H1 (cell line): Measurements from ENCODE around the gene EPHB1. TPM values are rescaled to one million over a fixed set of nuclear protein-coding genes. Genes with fewer than 3 reads are reported as not detected.

Experiments
- CTCF ChIA-PET: fragments of 300-600 bp; sonication (Branson Sonifier 250); formaldehyde crosslinking; loops from one replicate; lab custom pipeline; 2021; ENCODE audit not compliant: partially characterized antibody; lab: Charles Lee
- POLR2A ChIA-PET: fragments of 300-600 bp; sonication (Branson Sonifier 250); formaldehyde crosslinking; loops from one replicate; lab custom pipeline; 2021; ENCODE audit warnings: inconsistent platforms; ENCODE audit not compliant: partially characterized antibody; lab: Charles Lee
- DNase-seq, 2 experiments: peaks; one replicate each; pipeline versions ENCODE4 v3.0.0 to v3.0.0-alpha.2; 2010 to 2022; ENCODE audit warnings: low spot score in 2 of 2, low read depth in 1 of 2, mixed read lengths in 1 of 2
- FAIRE-seq: peaks from 2 replicates; lab custom pipeline; 2011; peaks lifted over from hg19 to GRCh38; lab: Jason Lieb, UNC
- H2AFZ ChIP-seq: 2 replicates; pipeline ENCODE4 v1.8.1; 2012; ENCODE audit warnings: low read length, inconsistent platforms
- H2AK5ac ChIP-seq: 2 replicates; pipeline ENCODE4 v1.6.1; 2013; ENCODE audit warnings: low read depth, low read length
- H2BK120ac ChIP-seq: replicated peaks from 2 replicates; pipeline ENCODE3; 2013; ENCODE audit warnings: low read depth, low read length, inconsistent platforms
- H2BK12ac ChIP-seq: 2 replicates; pipeline ENCODE4 v1.6.1; 2013; ENCODE audit warnings: low read depth, low read length
- H2BK15ac ChIP-seq: 2 replicates; pipeline ENCODE4 v1.6.1; 2013; ENCODE audit warnings: low read length
- H2BK20ac ChIP-seq: 2 replicates; pipeline ENCODE4 v1.6.1; 2013; ENCODE audit warnings: low read length
- H2BK5ac ChIP-seq: 2 replicates; pipeline ENCODE4 v1.6.1; 2013; ENCODE audit warnings: low read depth, low read length
- H3K14ac ChIP-seq: 2 replicates; pipeline ENCODE4 v1.6.1; 2013; ENCODE audit warnings: inconsistent platforms; ENCODE audit not compliant: insufficient read length
- H3K18ac ChIP-seq: 2 replicates; pipeline ENCODE4 v1.6.1; 2013; ENCODE audit warnings: low read length; ENCODE audit errors: extremely low read depth
- H3K23ac ChIP-seq: 2 replicates; pipeline ENCODE4 v1.6.1; 2013; ENCODE audit warnings: inconsistent platforms; ENCODE audit not compliant: insufficient read length
- H3K23me2 ChIP-seq: 2 replicates; pipeline ENCODE4 v1.6.1; 2013; ENCODE audit warnings: low read depth, low read length
- H3K27ac ChIP-seq: 2 replicates; pipeline ENCODE4 v1.6.1; 2011; ENCODE audit warnings: low read depth, low read length, inconsistent platforms
- H3K27me3 ChIP-seq, 4 experiments: replicated peaks in 1 of 4; 1 replicate in 1 of 4; 2 replicates in 3 of 4; pipeline versions ENCODE4 v1.6.1 to v1.8.1; 2011 to 2013; ENCODE audit warnings: low read length in 3 of 4, mild to moderate bottlenecking in 3 of 4, inconsistent platforms in 2 of 4, mixed read lengths in 2 of 4, moderate library complexity in 1 of 4; ENCODE audit not compliant: control insufficient read depth in 3 of 4, insufficient read depth in 3 of 4; ENCODE audit errors: extremely low read depth in 1 of 4
- H3K36me3 ChIP-seq, 4 experiments: 2 replicates each; pipeline versions ENCODE4 v1.6.1 to v1.8.1; 2011 to 2013; ENCODE audit warnings: mild to moderate bottlenecking in 4 of 4, low read length in 3 of 4, moderate library complexity in 2 of 4, control low read depth in 1 of 4, inconsistent platforms in 1 of 4; ENCODE audit not compliant: insufficient read depth in 4 of 4, control insufficient read depth in 2 of 4
- H3K4ac ChIP-seq: replicated peaks from 2 replicates; pipeline ENCODE3; 2013; ENCODE audit warnings: low read length, low read depth, mixed read lengths, inconsistent platforms; ENCODE audit not compliant: insufficient read length
- H3K4me1 ChIP-seq, 4 experiments: replicated peaks in 1 of 4; 1 replicate in 1 of 4; 2 replicates in 3 of 4; pipeline versions ENCODE4 v1.6.1 to v1.8.1; 2011 to 2013; ENCODE audit warnings: low read length in 3 of 4, inconsistent platforms in 2 of 4, mixed read lengths in 1 of 4; ENCODE audit not compliant: insufficient read depth in 4 of 4, control insufficient read depth in 3 of 4
- H3K4me2 ChIP-seq, 2 experiments: 2 replicates each; pipeline versions ENCODE4 v1.6.1 to v1.8.1; 2011 to 2013; ENCODE audit warnings: low read depth in 2 of 2, low read length in 2 of 2, control low read depth in 1 of 2, inconsistent platforms in 1 of 2, mild to moderate bottlenecking in 1 of 2; ENCODE audit not compliant: insufficient read depth in 1 of 2
- H3K4me3 ChIP-seq, 4 experiments: fragments of 200-600, 300-600 bp in 1 of 4; sonication (generic), shearing (Covaris generic), sonication (Bioruptor Twin) in 1 of 4; 2 replicates each; pipeline versions ENCODE4 v1.5.1 to v1.8.1; 2011 to 2016; ENCODE audit warnings: low read length in 4 of 4, low read depth in 3 of 4, control low read depth in 2 of 4, inconsistent platforms in 2 of 4, mild to moderate bottlenecking in 2 of 4, mixed read lengths in 1 of 4, moderate library complexity in 1 of 4; ENCODE audit not compliant: insufficient read depth in 2 of 4; ENCODE audit errors: extremely low read depth in 1 of 4
- H3K56ac ChIP-seq: replicated peaks from 2 replicates; pipeline ENCODE3; 2013; ENCODE audit warnings: low read depth, mild to moderate bottlenecking, mixed read lengths, low read length, inconsistent platforms; ENCODE audit not compliant: insufficient read length
- H3K79me1 ChIP-seq: 2 replicates; pipeline ENCODE4 v1.6.1; 2013; ENCODE audit warnings: low read depth, low read length, control low read depth
- H3K79me2 ChIP-seq, 2 experiments: 2 replicates each; pipeline versions ENCODE4 v1.6.1 to v1.8.1; 2012 to 2013; ENCODE audit warnings: low read length in 2 of 2, mild to moderate bottlenecking in 2 of 2, inconsistent platforms in 1 of 2; ENCODE audit not compliant: insufficient read depth in 2 of 2, control insufficient read depth in 1 of 2
- H3K9ac ChIP-seq, 4 experiments: replicated peaks in 1 of 4; 1 replicate in 1 of 4; 2 replicates in 3 of 4; pipeline versions ENCODE4 v1.6.1 to v1.8.1; 2011 to 2013; ENCODE audit warnings: low read depth in 3 of 4, low read length in 3 of 4, control low read depth in 2 of 4, mild to moderate bottlenecking in 2 of 4, moderate library complexity in 2 of 4, inconsistent platforms in 1 of 4; ENCODE audit errors: extremely low read depth in 1 of 4
- H3K9me3 ChIP-seq, 2 experiments: 2 replicates each; pipeline versions ENCODE4 v1.6.1 to v1.8.1; 2012 to 2013; ENCODE audit warnings: mild to moderate bottlenecking in 2 of 2, moderate library complexity in 2 of 2, control low read depth in 1 of 2, inconsistent platforms in 1 of 2, low read depth in 1 of 2, low read length in 1 of 2, mixed read lengths in 1 of 2; ENCODE audit not compliant: insufficient read depth in 2 of 2
- H4K20me1 ChIP-seq, 2 experiments: replicated peaks in 1 of 2; 2 replicates each; pipeline versions ENCODE3 to v1.8.1; 2011 to 2013; ENCODE audit warnings: inconsistent platforms in 2 of 2, low read length in 2 of 2, mild to moderate bottlenecking in 1 of 2; ENCODE audit not compliant: insufficient read depth in 2 of 2, control insufficient read depth in 1 of 2
- H4K5ac ChIP-seq: 2 replicates; pipeline ENCODE4 v1.6.1; 2013; ENCODE audit warnings: low read length, low read depth, mixed read lengths, inconsistent platforms; ENCODE audit not compliant: insufficient read length
- H4K8ac ChIP-seq: 2 replicates; pipeline ENCODE4 v1.8.0; 2013; ENCODE audit warnings: mild to moderate bottlenecking, moderate library complexity, low read length, inconsistent platforms; ENCODE audit not compliant: insufficient read depth; ENCODE audit errors: extremely low read depth
- H4K91ac ChIP-seq: replicated peaks from 2 replicates; pipeline ENCODE3; 2013; ENCODE audit warnings: low read length, mixed read lengths, inconsistent platforms; ENCODE audit not compliant: insufficient read length
- CHD1 ChIP-seq: IDR thresholded peaks from 2 replicates; pipeline ENCODE4 v1.6.1; 2012; ENCODE audit warnings: low read depth, low read length, improper control_type of control experiment
- CTBP2 ChIP-seq: IDR thresholded peaks from 2 replicates; pipeline ENCODE4 v1.7.0; 2011; ENCODE audit warnings: borderline replicate concordance, mild to moderate bottlenecking, moderate library complexity, mixed read lengths, low read length; ENCODE audit not compliant: insufficient read depth, insufficient read length
- CTCF ChIP-seq, 3 experiments: IDR thresholded peaks; 1 replicate in 2 of 3; 2 replicates in 1 of 3; pipeline versions ENCODE4 v1.5.1 to v1.6.1; 2011; ENCODE audit warnings: low read length in 3 of 3, mild to moderate bottlenecking in 3 of 3, inconsistent platforms in 2 of 3, low read depth in 1 of 3, moderate library complexity in 1 of 3; ENCODE audit not compliant: insufficient read depth in 1 of 3; ENCODE audit errors: control extremely low read depth in 1 of 3
- EZH2 ChIP-seq: fragments of 200-600 bp; sonication (generic); IDR thresholded peaks from 2 replicates; pipeline ENCODE4 v1.7.1; 2012; ENCODE audit warnings: low read depth, mild to moderate bottlenecking, moderate library complexity, low read length, inconsistent platforms; ENCODE audit not compliant: severe bottlenecking
- FOSL1 ChIP-seq: IDR thresholded peaks from 2 replicates; pipeline ENCODE4 v1.6.1; 2011; ENCODE audit warnings: mild to moderate bottlenecking, low read depth, low read length, moderate library complexity; ENCODE audit not compliant: insufficient read depth
- HDAC6 ChIP-seq: IDR thresholded peaks from one replicate; pipeline ENCODE4 v1.7.1; 2012; ENCODE audit warnings: low read depth, mild to moderate bottlenecking, inconsistent platforms, low read length, moderate library complexity
- RAD21 ChIP-seq, 2 experiments: IDR thresholded peaks in 1 of 2; conservative IDR thresholded peaks in 1 of 2; 2 replicates each; pipeline ENCODE4 v1.6.1; 2011; ENCODE audit warnings: low read depth in 2 of 2, low read length in 2 of 2, improper control_type of control experiment in 1 of 2, inconsistent platforms in 1 of 2, mild to moderate bottlenecking in 1 of 2, moderate library complexity in 1 of 2
- RXRA ChIP-seq: IDR thresholded peaks from 2 replicates; pipeline ENCODE4 v1.6.1; 2011; ENCODE audit warnings: low read depth, mild to moderate bottlenecking, low read length, moderate library complexity; ENCODE audit not compliant: insufficient read depth
- SRF ChIP-seq: IDR thresholded peaks from 2 replicates; pipeline ENCODE4 v1.6.1; 2011; ENCODE audit warnings: mild to moderate bottlenecking, low read depth, low read length, moderate library complexity
- SUZ12 ChIP-seq: fragments of 200-600 bp; sonication (generic); IDR thresholded peaks from 2 replicates; pipeline ENCODE4 v1.6.1; 2012; ENCODE audit warnings: mild to moderate bottlenecking, inconsistent platforms, low read length, moderate library complexity, mixed read lengths
- whole genome bisulfite sequencing, 2 experiments: shearing (Covaris generic) in 1 of 2; methylation state at CpG; one replicate each; pipeline versions ENCODE4 v1.1.6 to v1.1.7; 2013 to 2015; ENCODE audit warnings: low lambda C conversion rate in 2 of 2, mixed read lengths in 2 of 2, inconsistent platforms in 1 of 2, low coverage in 1 of 2, missing lambda C conversion rate in 1 of 2; ENCODE audit not compliant: insufficient replicate concordance in 2 of 2, insufficient coverage in 1 of 2, insufficient read length in 1 of 2; ENCODE audit errors: extremely low coverage in 1 of 2, missing lambda C conversion rate in 1 of 2; 5-methylcytosine and 5-hydroxymethylcytosine counted together
- polyA plus RNA-seq, 7 experiments: library from polyadenylated mRNA; depleted of rRNA in 3 of 7; stranded (reverse) in 5 of 7; unstranded in 2 of 7; fragments of >200 nt in 5 of 7; fragments of 200-250 nt in 2 of 7; gene quantifications; 1 replicate in 5 of 7; 2 replicates in 1 of 7; 4 replicates in 1 of 7; pipeline versions ENCODE4 v1.2.1 to v1.2.3, GENCODE V29; 2011 to 2013; ENCODE audit warnings: missing spikeins in 2 of 7, mixed read lengths in 2 of 7
- total RNA-seq: library from RNA; stranded (reverse); fragmentation: NEBNext Ultra II Directional; extraction: Animal tissue kit (Norgen Biotek cat#: 25700); gene quantifications from 2 replicates; pipeline ENCODE4 v1.2.1, GENCODE V29; 2021

EPHB1 gene
- total and polyA plus RNA-seq, 2 of the 8 experiments (the other 6 are each of a cell fraction or from before 2014, with no cell fraction given) = 3.5 to 5.9 TPM

- no peak overlapping the region for H2BK120ac ChIP-seq
- no peak overlapping the region for H3K4me2 ChIP-seq
- H2AK5ac ChIP-seq = no peak overlapping the region
- H3K27me3 ChIP-seq = no peaks in the 10 kb centered on the region; a peak in 1 of 7 replicates
- H3K36me3 ChIP-seq = no peaks in the 10 kb centered on the region
- no peak overlapping the region for H2BK5ac ChIP-seq
- no peak overlapping the region for H4K8ac ChIP-seq
- H3K79me1 ChIP-seq = no peaks in the 10 kb centered on the region
- no peak overlapping the region for H3K14ac ChIP-seq
- no peak overlapping the region for H3K4ac ChIP-seq
- H4K20me1 ChIP-seq = no peaks in the 10 kb centered on the region
- no peak overlapping the region for H2BK20ac ChIP-seq
- H3K79me2 ChIP-seq = no peaks in the 10 kb centered on the region
- H2BK12ac ChIP-seq = no peak overlapping the region
- no peak overlapping the region for H2BK15ac ChIP-seq
- no peak overlapping the region for H3K18ac ChIP-seq
- peaks cover 0 to 2% (median 0%) of the 10 kb centered on the region in 4 experiments; a peak in 1 of 7 replicates for H3K4me1 ChIP-seq
- H3K9ac ChIP-seq = no peak overlapping the region
- H3K9me3 ChIP-seq = no peaks in the 10 kb centered on the region; a peak in 1 of 4 replicates
- WGBS, 2 experiments = 87% methylated on average over 1 of the region's 1 CpG; no CpG with 5 or more reads in 1 of the 2 experiments
- no peaks in the 10 kb centered on the region for H3K23me2 ChIP-seq
- DNase-seq = no peak
- H3K27ac ChIP-seq = no peak overlapping the region
- POLR2A ChIA-PET = interaction anchor here (0.7 to 1.2 kb wide), 2 partner anchors 15 to 1075 kb away, joined by 3 read pairs; no protein-coding TSS in a partner anchor
- no peak overlapping the region for H2AFZ ChIP-seq
- no peak overlapping the region for H4K5ac ChIP-seq
- H4K91ac ChIP-seq = no peak overlapping the region
- no peak overlapping the region for H3K56ac ChIP-seq
- H3K4me3 ChIP-seq = no peak overlapping the region
- no peak overlapping the region for H3K23ac ChIP-seq
- CTCF ChIA-PET = interaction anchor here (0.6 to 4.7 kb wide), 3 partner anchors 13 to 30 kb away, joined by 3 to 29 read pairs (median 3); no protein-coding TSS in a partner anchor
- no peak for FAIRE-seq
- no peak for TF ChIP-seq SUZ12
- no peak for TF ChIP-seq SRF
- TF ChIP-seq HDAC6 = no peak
- no peak for TF ChIP-seq EZH2
- no peak for TF ChIP-seq CTCF (IDR thresholded peaks at IDR 0.05; ENCODE audit: control extremely low read depth in 1 of 3, insufficient read depth in 1 of 3, low read depth in 1 of 3, low read length in 3 of 3)
- no peak for TF ChIP-seq FOSL1
- TF ChIP-seq RXRA = no peak
- TF ChIP-seq RAD21 (IDR thresholded peaks at IDR 0.05 in 1 of 2, conservative IDR thresholded peaks at IDR 0.05 in 1 of 2; ENCODE audit: low read depth in 2 of 2, low read length in 2 of 2) = no peak
- TF ChIP-seq CTBP2 = no peak
- no peak for TF ChIP-seq CHD1
These were observed 29.7 kb downstream of the EPHB1 start for GRCh38 chr3:134824791-134825190.
